SK-N-SH treated with all-trans-retinoic acid at 6 μM for 48 hours (cell line): Measurements from ENCODE around the gene PROX2.

Source experiments
- ATAC-seq: fragments of 200-7000 bp; cut with Tn5 transposase; 3 replicates; pipeline ENCODE4 v1.9.1; 2020; ENCODE audit warnings: mild to moderate bottlenecking, moderate library complexity
- ARNTL ChIP-seq: fragments of 450-650 bp; formaldehyde crosslinking; IDR thresholded peaks from 2 replicates; pipeline ENCODE4 v1.5.0; 2020; ENCODE audit warnings: low read depth, mild to moderate bottlenecking, moderate library complexity, borderline replicate concordance
- BACH2 ChIP-seq: fragments of 250-450 bp; sonication (Bioruptor Pico); IDR thresholded peaks from 2 replicates; pipeline ENCODE4 v1.9.0; 2021; ENCODE audit warnings: mild to moderate bottlenecking, borderline replicate concordance
- CSDC2 ChIP-seq: fragments of 250-450 bp; sonication (Bioruptor Pico); IDR thresholded peaks from 2 replicates; pipeline ENCODE4 v1.5.0; 2020; ENCODE audit warnings: mild to moderate bottlenecking, moderate library complexity
- ESRRG ChIP-seq: fragments of 250-450 bp; sonication (Bioruptor Pico); IDR thresholded peaks from 2 replicates; pipeline ENCODE4 v1.6.1; 2021; ENCODE audit warnings: mild to moderate bottlenecking
- GLIS3 ChIP-seq: fragments of 250-450 bp; sonication (Bioruptor Pico); IDR thresholded peaks from 2 replicates; pipeline ENCODE4 v1.5.0; 2020; ENCODE audit warnings: mild to moderate bottlenecking, moderate library complexity
- ISL1 ChIP-seq: fragments of 250-450 bp; sonication (Bioruptor Pico); IDR thresholded peaks from 2 replicates; pipeline ENCODE4 v2.1.2; 2022; ENCODE audit warnings: mild to moderate bottlenecking, moderate library complexity
- OSR1 ChIP-seq: fragments of 250-450 bp; sonication (Bioruptor Pico); IDR thresholded peaks from 2 replicates; pipeline ENCODE4 v1.8.0; 2022; ENCODE audit warnings: moderate library complexity, mild to moderate bottlenecking, inconsistent platforms
- PPARA ChIP-seq: fragments of 250-450 bp; sonication (Bioruptor Pico); IDR thresholded peaks from 2 replicates; pipeline ENCODE4 v1.5.0; 2020; ENCODE audit warnings: mild to moderate bottlenecking, borderline replicate concordance
- RARB ChIP-seq: fragments of 250-450 bp; sonication (Bioruptor Pico); IDR thresholded peaks from 2 replicates; pipeline ENCODE4 v1.8.0; 2021; ENCODE audit warnings: mild to moderate bottlenecking, moderate library complexity
- SNAI2 ChIP-seq: fragments of 250-450 bp; sonication (Bioruptor Pico); IDR thresholded peaks from 2 replicates; pipeline ENCODE4 v1.5.0; 2020; ENCODE audit warnings: mild to moderate bottlenecking, moderate library complexity
- TCF4 ChIP-seq: fragments of 250-450 bp; sonication (Bioruptor Pico); IDR thresholded peaks from 2 replicates; pipeline ENCODE4 v1.8.0; 2021; ENCODE audit warnings: mild to moderate bottlenecking, moderate library complexity, borderline replicate concordance
- TOX ChIP-seq: fragments of 250-450 bp; sonication (Bioruptor Pico); IDR thresholded peaks from 2 replicates; pipeline ENCODE4 v1.8.0; 2021; ENCODE audit warnings: mild to moderate bottlenecking, moderate library complexity, borderline replicate concordance
- ZC3H10 ChIP-seq: fragments of 250-450 bp; sonication (Bioruptor Pico); IDR thresholded peaks from 2 replicates; pipeline ENCODE4 v1.5.1; 2021; ENCODE audit warnings: mild to moderate bottlenecking, moderate library complexity
- ZFP30 ChIP-seq: fragments of 450-650 bp; formaldehyde crosslinking; IDR thresholded peaks from 2 replicates; pipeline ENCODE4 v1.5.0; 2022; ENCODE audit warnings: mild to moderate bottlenecking, moderate library complexity
- ZNF565 ChIP-seq: fragments of 450-650 bp; formaldehyde crosslinking; conservative IDR thresholded peaks from 2 replicates; pipeline ENCODE4 v1.5.0; 2020; ENCODE audit warnings: low read depth, mild to moderate bottlenecking, moderate library complexity
- ZNF70 ChIP-seq: fragments of 450-650 bp; formaldehyde crosslinking; IDR thresholded peaks from 2 replicates; pipeline ENCODE4 v1.5.0; 2020; ENCODE audit warnings: mild to moderate bottlenecking, moderate library complexity
- TF ChIP-seq, protein P1 (sequence below): fragments of 250-450 bp; sonication (Bioruptor Pico); IDR thresholded peaks from 2 replicates; pipeline ENCODE4 v1.5.1; 2020; ENCODE audit warnings: low read depth, mild to moderate bottlenecking, moderate library complexity
- TF ChIP-seq, protein P2 (sequence below): fragments of 250-450 bp; sonication (Bioruptor Pico); IDR thresholded peaks from 2 replicates; pipeline ENCODE4 v1.5.1; 2021; ENCODE audit warnings: mild to moderate bottlenecking, moderate library complexity
- TF ChIP-seq, protein P3 (sequence below): fragments of 250-450 bp; sonication (Bioruptor Pico); IDR thresholded peaks from 2 replicates; pipeline ENCODE4 v1.8.0; 2020; ENCODE audit warnings: mild to moderate bottlenecking, moderate library complexity, borderline replicate concordance
- TF ChIP-seq, protein P4 (sequence below): fragments of 250-450 bp; sonication (Bioruptor Pico); IDR thresholded peaks from 2 replicates; pipeline ENCODE4 v1.8.0; 2021; ENCODE audit warnings: low read depth, mild to moderate bottlenecking, moderate library complexity, borderline replicate concordance
- TF ChIP-seq, protein P5 (sequence below): fragments of 250-450 bp; sonication (Bioruptor Pico); IDR thresholded peaks from 2 replicates; pipeline ENCODE4 v1.5.0; 2020; ENCODE audit warnings: mild to moderate bottlenecking, moderate library complexity

The PROX2 gene

DNA sequence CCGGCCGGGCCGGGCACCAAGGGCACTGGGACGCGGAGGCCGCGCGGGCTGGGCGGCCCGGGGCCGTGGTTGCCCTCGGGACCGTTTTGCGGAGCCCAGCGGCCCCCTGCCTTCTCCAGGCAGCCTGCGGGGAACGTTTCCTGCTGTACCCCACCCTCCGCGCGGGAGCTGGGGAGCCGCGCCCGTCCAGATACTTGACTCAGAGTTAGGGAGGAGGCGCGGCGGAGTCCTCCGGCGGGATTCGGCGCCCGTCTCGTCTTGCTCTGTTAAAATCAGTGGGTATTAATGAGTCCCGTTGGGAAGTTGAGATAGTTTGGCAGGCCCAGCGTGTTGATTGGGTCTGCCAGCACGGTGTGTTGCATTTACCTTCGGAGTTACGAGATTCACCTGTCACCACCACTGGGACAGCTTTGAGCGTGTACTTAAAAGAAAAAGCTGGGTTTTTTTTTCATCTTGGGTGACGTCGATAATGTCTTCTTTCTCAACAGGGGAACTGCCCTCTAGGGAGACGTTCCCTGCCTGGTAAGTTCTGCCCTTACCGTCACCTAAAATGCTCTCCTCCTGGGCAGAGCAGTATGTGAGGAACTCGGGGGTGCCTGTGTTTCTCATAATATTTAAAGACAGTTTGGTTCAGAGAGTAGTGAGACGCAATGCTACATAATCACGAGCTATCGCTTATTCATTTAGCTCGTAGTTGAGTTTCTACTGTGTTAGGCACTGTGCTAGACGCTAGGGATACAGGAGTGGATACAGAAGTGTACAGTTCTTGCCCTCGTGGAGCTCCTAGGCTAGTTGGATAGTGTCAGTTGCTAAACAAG lies 6.4 kb upstream of the PROX2 start:
- TF ChIP-seq ZNF70 (CRISPR knock-in tag), result no peak
- TF ChIP-seq, protein P1, sequence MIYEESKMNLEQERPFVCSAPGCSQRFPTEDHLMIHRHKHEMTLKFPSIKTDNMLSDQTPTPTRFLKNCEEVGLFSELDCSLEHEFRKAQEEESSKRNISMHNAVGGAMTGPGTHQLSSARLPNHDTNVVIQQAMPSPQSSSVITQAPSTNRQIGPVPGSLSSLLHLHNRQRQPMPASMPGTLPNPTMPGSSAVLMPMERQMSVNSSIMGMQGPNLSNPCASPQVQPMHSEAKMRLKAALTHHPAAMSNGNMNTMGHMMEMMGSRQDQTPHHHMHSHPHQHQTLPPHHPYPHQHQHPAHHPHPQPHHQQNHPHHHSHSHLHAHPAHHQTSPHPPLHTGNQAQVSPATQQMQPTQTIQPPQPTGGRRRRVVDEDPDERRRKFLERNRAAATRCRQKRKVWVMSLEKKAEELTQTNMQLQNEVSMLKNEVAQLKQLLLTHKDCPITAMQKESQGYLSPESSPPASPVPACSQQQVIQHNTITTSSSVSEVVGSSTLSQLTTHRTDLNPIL (CRISPR knock-in tag), result no peak
- no peak for TF ChIP-seq ZC3H10 (CRISPR knock-in tag)
- no peak for TF ChIP-seq BACH2 (CRISPR knock-in tag)
- TF ChIP-seq, protein P2, sequence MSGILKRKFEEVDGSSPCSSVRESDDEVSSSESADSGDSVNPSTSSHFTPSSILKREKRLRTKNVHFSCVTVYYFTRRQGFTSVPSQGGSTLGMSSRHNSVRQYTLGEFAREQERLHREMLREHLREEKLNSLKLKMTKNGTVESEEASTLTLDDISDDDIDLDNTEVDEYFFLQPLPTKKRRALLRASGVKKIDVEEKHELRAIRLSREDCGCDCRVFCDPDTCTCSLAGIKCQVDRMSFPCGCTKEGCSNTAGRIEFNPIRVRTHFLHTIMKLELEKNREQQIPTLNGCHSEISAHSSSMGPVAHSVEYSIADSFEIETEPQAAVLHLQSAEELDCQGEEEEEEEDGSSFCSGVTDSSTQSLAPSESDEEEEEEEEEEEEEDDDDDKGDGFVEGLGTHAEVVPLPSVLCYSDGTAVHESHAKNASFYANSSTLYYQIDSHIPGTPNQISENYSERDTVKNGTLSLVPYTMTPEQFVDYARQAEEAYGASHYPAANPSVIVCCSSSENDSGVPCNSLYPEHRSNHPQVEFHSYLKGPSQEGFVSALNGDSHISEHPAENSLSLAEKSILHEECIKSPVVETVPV (CRISPR knock-in tag), result no peak
- no peak for TF ChIP-seq OSR1 (CRISPR knock-in tag)
- TF ChIP-seq, protein P3, sequence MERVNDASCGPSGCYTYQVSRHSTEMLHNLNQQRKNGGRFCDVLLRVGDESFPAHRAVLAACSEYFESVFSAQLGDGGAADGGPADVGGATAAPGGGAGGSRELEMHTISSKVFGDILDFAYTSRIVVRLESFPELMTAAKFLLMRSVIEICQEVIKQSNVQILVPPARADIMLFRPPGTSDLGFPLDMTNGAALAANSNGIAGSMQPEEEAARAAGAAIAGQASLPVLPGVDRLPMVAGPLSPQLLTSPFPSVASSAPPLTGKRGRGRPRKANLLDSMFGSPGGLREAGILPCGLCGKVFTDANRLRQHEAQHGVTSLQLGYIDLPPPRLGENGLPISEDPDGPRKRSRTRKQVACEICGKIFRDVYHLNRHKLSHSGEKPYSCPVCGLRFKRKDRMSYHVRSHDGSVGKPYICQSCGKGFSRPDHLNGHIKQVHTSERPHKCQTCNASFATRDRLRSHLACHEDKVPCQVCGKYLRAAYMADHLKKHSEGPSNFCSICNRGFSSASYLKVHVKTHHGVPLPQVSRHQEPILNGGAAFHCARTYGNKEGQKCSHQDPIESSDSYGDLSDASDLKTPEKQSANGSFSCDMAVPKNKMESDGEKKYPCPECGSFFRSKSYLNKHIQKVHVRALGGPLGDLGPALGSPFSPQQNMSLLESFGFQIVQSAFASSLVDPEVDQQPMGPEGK (CRISPR knock-in tag), result no peak
- TF ChIP-seq ESRRG (CRISPR knock-in tag), result no peak
- TF ChIP-seq ISL1 (CRISPR knock-in tag), result no peak
- TF ChIP-seq, protein P4, sequence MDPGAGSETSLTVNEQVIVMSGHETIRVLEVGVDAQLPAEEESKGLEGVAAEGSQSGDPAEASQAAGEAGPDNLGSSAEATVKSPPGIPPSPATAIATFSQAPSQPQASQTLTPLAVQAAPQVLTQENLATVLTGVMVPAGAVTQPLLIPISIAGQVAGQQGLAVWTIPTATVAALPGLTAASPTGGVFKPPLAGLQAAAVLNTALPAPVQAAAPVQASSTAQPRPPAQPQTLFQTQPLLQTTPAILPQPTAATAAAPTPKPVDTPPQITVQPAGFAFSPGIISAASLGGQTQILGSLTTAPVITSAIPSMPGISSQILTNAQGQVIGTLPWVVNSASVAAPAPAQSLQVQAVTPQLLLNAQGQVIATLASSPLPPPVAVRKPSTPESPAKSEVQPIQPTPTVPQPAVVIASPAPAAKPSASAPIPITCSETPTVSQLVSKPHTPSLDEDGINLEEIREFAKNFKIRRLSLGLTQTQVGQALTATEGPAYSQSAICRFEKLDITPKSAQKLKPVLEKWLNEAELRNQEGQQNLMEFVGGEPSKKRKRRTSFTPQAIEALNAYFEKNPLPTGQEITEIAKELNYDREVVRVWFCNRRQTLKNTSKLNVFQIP, result no peak
- no peak for TF ChIP-seq ZFP30 (CRISPR knock-in tag)
- ATAC-seq, result peak; percentile 50

DNA sequence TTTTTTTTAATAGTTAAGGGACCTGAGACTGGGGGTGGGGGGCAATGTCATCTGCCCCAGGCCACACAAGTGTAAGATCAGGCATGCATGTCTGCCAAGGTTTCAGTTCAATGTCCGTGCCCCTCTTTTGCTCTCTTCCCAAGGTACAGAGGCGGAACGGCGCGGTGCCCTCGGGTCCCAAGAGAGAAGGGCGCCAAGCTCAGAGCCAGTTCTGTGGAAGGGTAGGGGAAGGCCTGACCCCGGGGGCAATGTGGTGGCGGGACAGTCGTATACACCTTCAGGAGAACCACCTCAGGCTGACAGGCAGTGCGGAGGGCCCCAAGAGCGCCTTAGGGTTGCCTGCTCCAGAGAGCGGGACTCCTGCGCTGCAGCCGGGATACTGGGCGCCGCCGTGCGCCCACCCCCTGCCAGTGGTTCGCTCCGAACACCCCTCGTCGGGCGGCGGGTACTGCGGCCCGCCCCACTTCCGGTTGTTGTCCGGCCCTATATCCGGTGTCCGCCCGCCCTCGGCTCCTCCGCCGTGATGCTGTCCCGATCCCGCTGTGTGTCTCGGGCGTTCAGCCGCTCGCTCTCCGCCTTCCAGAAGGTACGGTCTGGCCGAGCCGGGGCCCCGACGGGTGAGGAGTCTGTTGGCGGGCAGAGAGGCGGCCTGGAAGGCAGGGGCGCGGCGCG lies 5.6 kb upstream of the PROX2 start, which contains the start of gene DLST:
Gene DLST, plus strand, starts transcription at position 486 of the 672 bp plus-strand sequence. Its CDS starts 38 bp downstream, at position 524.
- peak; percentile 92 for ATAC-seq
- TF ChIP-seq, protein P2 (CRISPR knock-in tag), result no peak
- TF ChIP-seq ESRRG (CRISPR knock-in tag), result no peak
- no peak for TF ChIP-seq ZNF565 (CRISPR knock-in tag)
- TF ChIP-seq ZNF70 (CRISPR knock-in tag), result no peak
- no peak for TF ChIP-seq RARB
- TF ChIP-seq ZC3H10 (CRISPR knock-in tag), result no peak
- TF ChIP-seq, protein P4, result no peak
- TF ChIP-seq GLIS3 (CRISPR knock-in tag), result 0 out of 2 replicates have a peak, but pooled peaks have one; percentile 15
- TF ChIP-seq OSR1 (CRISPR knock-in tag), result no peak
- TF ChIP-seq, protein P3 (CRISPR knock-in tag), result no peak
- TF ChIP-seq ARNTL (CRISPR knock-in tag), result no peak
- no peak for TF ChIP-seq ZFP30 (CRISPR knock-in tag)
- TF ChIP-seq, protein P5, sequence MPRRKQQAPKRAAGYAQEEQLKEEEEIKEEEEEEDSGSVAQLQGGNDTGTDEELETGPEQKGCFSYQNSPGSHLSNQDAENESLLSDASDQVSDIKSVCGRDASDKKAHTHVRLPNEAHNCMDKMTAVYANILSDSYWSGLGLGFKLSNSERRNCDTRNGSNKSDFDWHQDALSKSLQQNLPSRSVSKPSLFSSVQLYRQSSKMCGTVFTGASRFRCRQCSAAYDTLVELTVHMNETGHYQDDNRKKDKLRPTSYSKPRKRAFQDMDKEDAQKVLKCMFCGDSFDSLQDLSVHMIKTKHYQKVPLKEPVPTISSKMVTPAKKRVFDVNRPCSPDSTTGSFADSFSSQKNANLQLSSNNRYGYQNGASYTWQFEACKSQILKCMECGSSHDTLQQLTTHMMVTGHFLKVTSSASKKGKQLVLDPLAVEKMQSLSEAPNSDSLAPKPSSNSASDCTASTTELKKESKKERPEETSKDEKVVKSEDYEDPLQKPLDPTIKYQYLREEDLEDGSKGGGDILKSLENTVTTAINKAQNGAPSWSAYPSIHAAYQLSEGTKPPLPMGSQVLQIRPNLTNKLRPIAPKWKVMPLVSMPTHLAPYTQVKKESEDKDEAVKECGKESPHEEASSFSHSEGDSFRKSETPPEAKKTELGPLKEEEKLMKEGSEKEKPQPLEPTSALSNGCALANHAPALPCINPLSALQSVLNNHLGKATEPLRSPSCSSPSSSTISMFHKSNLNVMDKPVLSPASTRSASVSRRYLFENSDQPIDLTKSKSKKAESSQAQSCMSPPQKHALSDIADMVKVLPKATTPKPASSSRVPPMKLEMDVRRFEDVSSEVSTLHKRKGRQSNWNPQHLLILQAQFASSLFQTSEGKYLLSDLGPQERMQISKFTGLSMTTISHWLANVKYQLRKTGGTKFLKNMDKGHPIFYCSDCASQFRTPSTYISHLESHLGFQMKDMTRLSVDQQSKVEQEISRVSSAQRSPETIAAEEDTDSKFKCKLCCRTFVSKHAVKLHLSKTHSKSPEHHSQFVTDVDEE (CRISPR knock-in tag), result peak; percentile 63
- no peak for TF ChIP-seq CSDC2 (CRISPR knock-in tag)
- TF ChIP-seq TCF4 (CRISPR knock-in tag), result no peak
- TF ChIP-seq SNAI2 (CRISPR knock-in tag), result no peak
- no peak for TF ChIP-seq TOX
- no peak for TF ChIP-seq PPARA (CRISPR knock-in tag)
